Mesenchymal stem cell (in vitro differentiated cells and primary cell): ENCODE results near the gene PTPRA.
"Not testable (repeated sequence)": the region's sequence is repeated elsewhere in the genome, so short reads cannot be mapped to it uniquely, and the experiment has no call there.

Experiments used
- DNase-seq: peaks from one replicate; pipeline ENCODE4 v3.0.0-alpha.2; 2013
- H2AFZ ChIP-seq: one replicate; pipeline ENCODE4 v1.6.1; 2013; ENCODE audit warnings: low read depth, mild to moderate bottlenecking, control low read depth, inconsistent platforms, low read length, moderate library complexity
- H2AK5ac ChIP-seq: 2 replicates; pipeline ENCODE4 v1.6.1; 2013; ENCODE audit warnings: low read length, moderate library complexity, mild to moderate bottlenecking, inconsistent platforms; ENCODE audit not compliant: severe bottlenecking
- H2BK120ac ChIP-seq: one replicate; pipeline ENCODE4 v1.6.1; 2013; ENCODE audit warnings: low read depth, mild to moderate bottlenecking, inconsistent platforms, low read length, moderate library complexity
- H2BK12ac ChIP-seq, 2 experiments: one replicate each; pipeline ENCODE4 v1.6.1; 2013; ENCODE audit warnings: inconsistent platforms in 2 of 2, low read length in 2 of 2, mild to moderate bottlenecking in 2 of 2, moderate library complexity in 2 of 2, control low read depth in 1 of 2
- H2BK15ac ChIP-seq: one replicate; pipeline ENCODE4 v1.6.1; 2013; ENCODE audit warnings: mild to moderate bottlenecking, low read depth, inconsistent platforms; ENCODE audit not compliant: poor library complexity, severe bottlenecking
- H2BK5ac ChIP-seq: 2 replicates; pipeline ENCODE4 v1.6.1; 2013; ENCODE audit warnings: low read depth, mild to moderate bottlenecking, low read length, control low read depth, inconsistent platforms; ENCODE audit not compliant: poor library complexity, severe bottlenecking
- H3K14ac ChIP-seq, 2 experiments: one replicate each; pipeline ENCODE4 v1.6.1; 2013; ENCODE audit warnings: inconsistent platforms in 2 of 2, low read length in 2 of 2, control low read depth in 1 of 2, mild to moderate bottlenecking in 1 of 2, moderate library complexity in 1 of 2
- H3K18ac ChIP-seq, 2 experiments: one replicate each; pipeline ENCODE4 v1.6.1; 2013; ENCODE audit warnings: inconsistent platforms in 2 of 2, low read length in 2 of 2, control low read depth in 1 of 2, low read depth in 1 of 2, mild to moderate bottlenecking in 1 of 2
- H3K23ac ChIP-seq, 2 experiments: one replicate each; pipeline ENCODE4 v1.6.1; 2013; ENCODE audit warnings: inconsistent platforms in 2 of 2, low read length in 2 of 2, mild to moderate bottlenecking in 2 of 2, moderate library complexity in 2 of 2, control low read depth in 1 of 2
- H3K27ac ChIP-seq: 2 replicates; pipeline ENCODE4 v1.5.1; 2013; ENCODE audit warnings: mild to moderate bottlenecking, moderate library complexity, low read length, control low read depth, inconsistent platforms; ENCODE audit not compliant: poor library complexity, severe bottlenecking
- H3K27me3 ChIP-seq, 2 experiments: 2 replicates each; pipeline versions ENCODE4 v1.6.1 to v1.7.0; 2013; ENCODE audit warnings: low read length in 2 of 2, mild to moderate bottlenecking in 2 of 2, moderate library complexity in 2 of 2, control low read depth in 1 of 2, inconsistent platforms in 1 of 2; ENCODE audit not compliant: control insufficient read depth in 1 of 2, insufficient read depth in 1 of 2
- H3K36me3 ChIP-seq, 2 experiments: 2 replicates each; pipeline versions ENCODE4 v1.6.1 to v1.7.0; 2013; ENCODE audit warnings: low read length in 2 of 2, control low read depth in 1 of 2, inconsistent platforms in 1 of 2, low read depth in 1 of 2, mild to moderate bottlenecking in 1 of 2; ENCODE audit not compliant: insufficient read depth in 2 of 2, control insufficient read depth in 1 of 2
- H3K4ac ChIP-seq, 2 experiments: one replicate each; pipeline ENCODE4 v1.6.1; 2013; ENCODE audit warnings: inconsistent platforms in 2 of 2, low read length in 2 of 2, mild to moderate bottlenecking in 2 of 2, moderate library complexity in 2 of 2, control low read depth in 1 of 2, low read depth in 1 of 2
- H3K4me1 ChIP-seq: 2 replicates; pipeline ENCODE4 v1.6.1; 2013; ENCODE audit warnings: low read depth, low read length, control low read depth; ENCODE audit not compliant: control insufficient read depth, insufficient read depth
- H3K4me2 ChIP-seq: 2 replicates; pipeline ENCODE4 v1.6.1; 2013; ENCODE audit warnings: low read length, mild to moderate bottlenecking, inconsistent platforms; ENCODE audit not compliant: poor library complexity, severe bottlenecking
- H3K4me3 ChIP-seq, 2 experiments: 2 replicates each; pipeline versions ENCODE4 v1.5.1 to v1.7.0; 2013; ENCODE audit warnings: low read length in 2 of 2, mild to moderate bottlenecking in 2 of 2, control low read depth in 1 of 2, low read depth in 1 of 2; ENCODE audit not compliant: insufficient read depth in 1 of 2
- H3K79me1 ChIP-seq: replicated peaks from 2 replicates; pipeline ENCODE4 v1.6.1; 2013; ENCODE audit warnings: mild to moderate bottlenecking, control low read depth, low read length, inconsistent platforms; ENCODE audit not compliant: poor library complexity, severe bottlenecking
- H3K9ac ChIP-seq: 2 replicates; pipeline ENCODE4 v1.7.0; 2013; ENCODE audit warnings: mild to moderate bottlenecking, low read length, moderate library complexity
- H3K9me3 ChIP-seq: 2 replicates; pipeline ENCODE4 v1.7.0; 2013; ENCODE audit warnings: mild to moderate bottlenecking, low read length; ENCODE audit not compliant: control insufficient read depth
- H4K8ac ChIP-seq: one replicate; pipeline ENCODE4 v1.6.1; 2013; ENCODE audit warnings: inconsistent platforms, mild to moderate bottlenecking, low read length, moderate library complexity
- H4K91ac ChIP-seq: one replicate; pipeline ENCODE4 v1.6.1; 2013; ENCODE audit warnings: mild to moderate bottlenecking, low read length, inconsistent platforms
- WGBS: methylation state at CpG from one replicate; pipeline ENCODE4 v1.1.7; 2013; ENCODE audit warnings: mixed read lengths; 5-methylcytosine and 5-hydroxymethylcytosine counted together

The PTPRA gene

GRCh38 chr20:3072530-3073250, 199.4 kb downstream of the PTPRA start:
- Histone ChIP-seq H3K9me3 (no peaks in the 10 kb centered on the region), H3K23ac (no peak overlapping the region), H3K4me3 (no peak overlapping the region), H3K4me2 (no peak overlapping the region), H3K14ac (no peak overlapping the region), H3K27me3 (peaks cover 22 to 38% of the 10 kb centered on the region in 2 experiments), H2AK5ac (no peak overlapping the region), H3K4me1 (peaks cover 11% of the 10 kb centered on the region), H2BK15ac (no peak overlapping the region), H3K4ac (no peak overlapping the region), H4K8ac (no peak overlapping the region), H3K36me3 (no peaks in the 10 kb centered on the region), H3K79me1 (no peaks in the 10 kb centered on the region), H4K91ac (no peak overlapping the region), H2BK12ac (no peak overlapping the region), H3K18ac (no peak overlapping the region), H3K9ac (no peak overlapping the region), H3K27ac (no peak overlapping the region), H2AFZ (no peak overlapping the region), H2BK120ac (no peak overlapping the region), H2BK5ac (no peak overlapping the region)
- DNase-seq: no peak
- WGBS: 83% methylated on average over 22 of the region's 22 CpGs

DNA sequence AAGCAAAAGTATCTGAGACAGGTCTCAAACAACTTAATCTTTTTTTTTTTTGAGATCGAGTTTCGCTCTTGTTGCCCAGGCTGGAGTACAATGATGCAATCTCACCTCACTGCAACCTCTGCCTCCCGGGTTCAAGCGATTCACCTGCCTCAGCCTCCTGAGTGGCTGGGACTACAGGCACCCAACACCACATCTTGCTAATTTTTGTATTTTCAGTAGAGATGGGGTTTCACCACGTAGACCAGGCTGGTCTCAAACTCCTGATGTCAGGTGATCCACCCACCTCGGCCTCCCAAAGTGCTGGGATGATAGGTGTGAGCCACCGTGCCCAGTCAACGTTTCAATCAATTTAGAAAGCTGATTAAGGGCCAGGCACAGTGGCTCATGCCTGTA, 200.0 kb downstream of the PTPRA start:
- not testable (repeated sequence) for H4K91ac ChIP-seq, H2AFZ ChIP-seq, H3K23ac ChIP-seq, H4K8ac ChIP-seq, H3K9me3 ChIP-seq, H3K79me1 ChIP-seq, H3K18ac ChIP-seq, H3K4me3 ChIP-seq, H3K14ac ChIP-seq, H2BK120ac ChIP-seq, H2BK15ac ChIP-seq, H3K9ac ChIP-seq, H3K36me3 ChIP-seq, H3K27ac ChIP-seq, DNase-seq, H2BK5ac ChIP-seq, H3K4me2 ChIP-seq, H2BK12ac ChIP-seq, H2AK5ac ChIP-seq, H3K4ac ChIP-seq
- peaks cover 11% of the 10 kb centered on the region for H3K4me1 ChIP-seq
- WGBS: 81% methylated on average over 8 of the region's 8 CpGs
- H3K27me3 ChIP-seq: peaks cover 22 to 42% of the 10 kb centered on the region in 2 experiments

DNA sequence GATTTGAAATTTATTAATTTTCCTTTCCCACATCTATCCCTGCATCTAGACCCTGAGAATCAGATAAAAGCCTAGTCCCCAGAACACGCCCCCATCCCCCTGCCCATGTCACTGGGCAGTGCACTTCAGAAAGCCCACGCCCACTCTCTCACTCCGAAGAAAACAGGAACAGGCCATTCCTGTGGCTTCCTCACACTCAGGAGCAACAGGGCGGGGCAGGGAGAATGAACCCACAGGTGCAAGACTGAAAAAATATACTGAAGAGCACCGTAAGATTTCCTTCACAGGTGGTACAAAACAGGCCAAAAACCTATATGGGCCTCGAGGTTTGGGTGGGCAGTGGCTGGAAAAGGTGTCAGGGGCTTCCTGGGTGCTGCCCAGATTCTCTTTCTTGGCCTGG, 201.5 kb downstream of the PTPRA start:
- Histone ChIP-seq H3K36me3 (no peaks in the 10 kb centered on the region), H2BK15ac (no peak overlapping the region)

DNA sequence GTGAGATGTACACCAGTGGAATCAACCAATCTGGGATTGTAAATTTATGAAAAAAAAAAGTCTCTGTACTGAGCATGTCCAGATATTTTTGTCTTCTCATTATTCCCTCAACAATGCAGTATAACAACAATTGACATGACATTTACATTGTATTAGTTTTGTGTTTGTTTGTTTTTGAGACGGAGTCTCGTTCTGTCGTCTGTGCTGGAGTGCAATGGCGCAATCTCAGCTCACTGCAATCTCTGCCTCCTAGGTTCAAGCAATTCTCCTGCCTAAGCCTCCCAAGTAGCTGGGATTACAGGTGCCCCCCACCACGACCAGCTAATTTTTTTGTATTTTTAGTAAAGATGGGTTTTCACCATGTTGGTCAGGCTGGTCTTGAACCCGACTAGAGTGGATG, 202.0 kb downstream of the PTPRA start:
- not testable (repeated sequence) for H3K4ac ChIP-seq, DNase-seq, H3K36me3 ChIP-seq, H3K18ac ChIP-seq, H3K9ac ChIP-seq, H4K91ac ChIP-seq, H3K9me3 ChIP-seq, H2BK5ac ChIP-seq, H3K4me2 ChIP-seq, H2BK15ac ChIP-seq, H3K27ac ChIP-seq, H3K4me3 ChIP-seq, H3K14ac ChIP-seq, H2BK120ac ChIP-seq, H3K23ac ChIP-seq, H2BK12ac ChIP-seq, H2AK5ac ChIP-seq, H4K8ac ChIP-seq, H3K79me1 ChIP-seq, H2AFZ ChIP-seq
- H3K4me1 ChIP-seq: peaks cover 11% of the 10 kb centered on the region
- peaks cover 25 to 48% of the 10 kb centered on the region in 2 experiments for H3K27me3 ChIP-seq
- WGBS: 90% methylated on average over 4 of the region's 6 CpGs

More for the DNA sequence above, 201.5 kb downstream of the PTPRA start:
- H3K9ac ChIP-seq: no peak overlapping the region
- no peak for DNase-seq
- H2BK120ac ChIP-seq: no peak overlapping the region
- 79% methylated on average over 6 of the region's 6 CpGs for WGBS
- H3K27me3 ChIP-seq: peaks cover 25 to 45% of the 10 kb centered on the region in 2 experiments
- H3K79me1 ChIP-seq: no peaks in the 10 kb centered on the region
- H3K4ac ChIP-seq: no peak overlapping the region
- H3K4me1 ChIP-seq: peaks cover 11% of the 10 kb centered on the region
- no peak overlapping the region for H2AK5ac ChIP-seq
- no peak overlapping the region for H3K23ac ChIP-seq
- H3K18ac ChIP-seq: no peak overlapping the region
- H2BK5ac ChIP-seq: no peak overlapping the region
- H3K14ac ChIP-seq: no peak overlapping the region
- H3K4me2 ChIP-seq: no peak overlapping the region
- no peak overlapping the region for H3K4me3 ChIP-seq
- no peaks in the 10 kb centered on the region for H3K9me3 ChIP-seq
- H4K8ac ChIP-seq: no peak overlapping the region
- H4K91ac ChIP-seq: no peak overlapping the region
- no peak overlapping the region for H2BK12ac ChIP-seq
- no peak overlapping the region for H2AFZ ChIP-seq
- no peak overlapping the region for H3K27ac ChIP-seq
